ENCODE results near the gene SEMA3C. TPM values are rescaled to one million over a fixed set of nuclear protein-coding genes. Genes with fewer than 3 reads are reported as not detected.

SEMA3C gene
- total RNA-seq, 1 donor from 2014 or later: 34.8 TPM

GRCh38 chr7:80766724-80767123, 152.1 kb downstream of the SEMA3C start:
- Histone ChIP-seq H3K4me1 (peaks cover 3% of the 10 kb centered on the region), H3K27ac (no peak overlapping the region), H3K36me3 (no peaks in the 10 kb centered on the region), H3K27me3 (ENCODE audit: low read depth) (no peaks in the 10 kb centered on the region), H3K9me3 (no peaks in the 10 kb centered on the region), H3K4me3 (no peak overlapping the region)
- intact Hi-C loops (cut with DNase I): no loop called here
- DNase-seq (no peak), ATAC-seq (no peak)
- TF ChIP-seq, protein P1, sequence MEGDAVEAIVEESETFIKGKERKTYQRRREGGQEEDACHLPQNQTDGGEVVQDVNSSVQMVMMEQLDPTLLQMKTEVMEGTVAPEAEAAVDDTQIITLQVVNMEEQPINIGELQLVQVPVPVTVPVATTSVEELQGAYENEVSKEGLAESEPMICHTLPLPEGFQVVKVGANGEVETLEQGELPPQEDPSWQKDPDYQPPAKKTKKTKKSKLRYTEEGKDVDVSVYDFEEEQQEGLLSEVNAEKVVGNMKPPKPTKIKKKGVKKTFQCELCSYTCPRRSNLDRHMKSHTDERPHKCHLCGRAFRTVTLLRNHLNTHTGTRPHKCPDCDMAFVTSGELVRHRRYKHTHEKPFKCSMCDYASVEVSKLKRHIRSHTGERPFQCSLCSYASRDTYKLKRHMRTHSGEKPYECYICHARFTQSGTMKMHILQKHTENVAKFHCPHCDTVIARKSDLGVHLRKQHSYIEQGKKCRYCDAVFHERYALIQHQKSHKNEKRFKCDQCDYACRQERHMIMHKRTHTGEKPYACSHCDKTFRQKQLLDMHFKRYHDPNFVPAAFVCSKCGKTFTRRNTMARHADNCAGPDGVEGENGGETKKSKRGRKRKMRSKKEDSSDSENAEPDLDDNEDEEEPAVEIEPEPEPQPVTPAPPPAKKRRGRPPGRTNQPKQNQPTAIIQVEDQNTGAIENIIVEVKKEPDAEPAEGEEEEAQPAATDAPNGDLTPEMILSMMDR (IDR thresholded peaks at IDR 0.05): no peak

- Histone ChIP-seq H3K4me3 (no peak overlapping the region), H3K9me3 (no peaks in the 10 kb centered on the region), H3K27ac (no peak overlapping the region), H3K27me3 (ENCODE audit: low read depth) (no peaks in the 10 kb centered on the region), H3K4me1 (no peaks in the 10 kb centered on the region), H3K36me3 (no peaks in the 10 kb centered on the region)
- intact Hi-C loops (cut with DNase I): no loop called here
- ATAC-seq (no peak), DNase-seq (no peak)
- TF ChIP-seq, protein P1 (IDR thresholded peaks at IDR 0.05): no peak
Observed at GRCh38 chr7:80764132-80764531, 154.7 kb downstream of the SEMA3C start.

DNA sequence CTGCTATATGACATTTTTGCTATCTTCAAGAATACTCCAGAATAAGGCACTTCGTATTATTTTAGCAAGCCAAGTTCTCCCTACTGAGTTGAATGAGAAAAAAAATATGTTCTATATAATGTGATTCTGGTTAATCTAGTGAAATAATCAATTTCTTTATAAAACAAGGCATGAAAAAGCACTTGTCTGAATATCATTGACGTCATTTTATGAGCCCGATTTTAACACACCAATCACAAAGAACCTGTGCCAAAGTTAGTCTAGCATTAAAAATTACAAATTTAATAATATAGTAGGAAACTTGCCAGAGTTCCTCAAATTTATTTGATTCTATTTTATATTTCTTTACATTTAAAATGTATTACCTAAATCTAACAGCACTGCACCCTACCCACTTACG, 155.1 kb downstream of the SEMA3C start:
- DNase-seq (no peak), ATAC-seq (no peak)
- no peaks in the 10 kb centered on the region for H3K36me3 ChIP-seq
- no peak overlapping the region for H3K4me3 ChIP-seq
- H3K27me3 ChIP-seq (ENCODE audit: low read depth): no peaks in the 10 kb centered on the region
- intact Hi-C loops (cut with DNase I): no loop called here
- no peaks in the 10 kb centered on the region for H3K4me1 ChIP-seq
- no peak overlapping the region for H3K27ac ChIP-seq
- TF ChIP-seq, protein P1 (IDR thresholded peaks at IDR 0.05): no peak
- no peaks in the 10 kb centered on the region for H3K9me3 ChIP-seq

DNA sequence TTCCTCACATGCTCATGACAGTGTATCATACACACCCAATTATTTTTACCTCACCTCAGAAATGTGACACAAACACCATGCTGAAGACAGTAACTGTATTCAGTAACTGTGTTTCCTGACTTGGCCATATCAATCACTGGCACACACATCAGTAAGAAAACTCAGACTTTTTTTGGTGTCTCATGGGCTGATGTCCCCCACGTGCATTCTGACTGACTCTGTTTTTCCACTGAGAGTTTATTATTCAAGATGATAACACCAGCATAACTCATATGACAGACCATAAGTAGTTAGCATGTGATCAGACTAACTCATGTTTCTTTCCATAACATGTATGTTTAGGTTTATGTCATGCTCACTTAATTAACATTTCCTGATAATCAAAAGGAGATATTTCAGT, 155.6 kb downstream of the SEMA3C start:
- Histone ChIP-seq H3K4me3 (no peak overlapping the region), H3K4me1 (no peaks in the 10 kb centered on the region), H3K9me3 (no peaks in the 10 kb centered on the region), H3K27me3 (ENCODE audit: low read depth) (no peaks in the 10 kb centered on the region), H3K27ac (no peak overlapping the region), H3K36me3 (no peaks in the 10 kb centered on the region)
- TF ChIP-seq, protein P1 (IDR thresholded peaks at IDR 0.05): no peak
- ATAC-seq (no peak), DNase-seq (no peak)
- intact Hi-C loops (cut with DNase I): no loop called here

GRCh38 chr7:80760292-80760691, 158.6 kb downstream of the SEMA3C start:
- no peaks in the 10 kb centered on the region for H3K9me3 ChIP-seq
- H3K4me3 ChIP-seq: no peak overlapping the region
- TF ChIP-seq, protein P1 (IDR thresholded peaks at IDR 0.05): no peak
- H3K27ac ChIP-seq: no peak overlapping the region
- H3K27me3 ChIP-seq (ENCODE audit: low read depth): no peaks in the 10 kb centered on the region
- no peaks in the 10 kb centered on the region for H3K36me3 ChIP-seq
- no peak for DNase-seq
- no peaks in the 10 kb centered on the region for H3K4me1 ChIP-seq
- intact Hi-C loops (cut with DNase I): no loop called here
- no peak for ATAC-seq

Data from lower lobe of right lung (tissue), 2 donors.